Stimulated activated CD8-positive, alpha-beta memory T cell treated with anti-CD3 and anti-CD28 coated beads, Interleukin-15, amount 100 ng/mL, for 24 hours (primary cell): ENCODE data around the gene POR.
"Not testable (repeated sequence)": the region's sequence is repeated elsewhere in the genome, so short reads cannot be mapped to it uniquely, and the experiment has no call there.

Experiments used
- DNase-seq: peaks from one replicate; pipeline ENCODE4 v3.0.0-alpha.2; 2020; ENCODE audit warnings: low read depth

POR gene

DNA sequence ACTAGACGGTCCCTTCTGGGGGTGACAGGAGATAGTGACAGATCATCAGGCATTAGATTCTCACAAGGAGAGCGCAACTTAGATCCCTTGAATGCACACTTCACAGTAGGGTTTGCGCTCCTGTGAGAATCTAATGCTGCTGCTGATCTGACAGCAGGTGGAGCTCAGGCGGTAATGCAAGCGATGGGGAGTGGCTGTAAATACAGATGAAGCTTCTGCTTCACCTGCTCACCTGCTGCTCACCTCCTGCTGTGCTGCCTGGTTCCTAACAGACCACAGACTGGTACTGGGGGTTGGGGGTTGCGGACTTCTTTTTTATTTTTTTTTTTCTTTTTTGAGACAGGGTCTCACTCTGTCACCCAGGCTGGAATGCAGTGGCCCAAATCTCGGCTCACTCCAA, 114.7 kb downstream of the POR start:
- DNase-seq: not testable (repeated sequence)

DNA sequence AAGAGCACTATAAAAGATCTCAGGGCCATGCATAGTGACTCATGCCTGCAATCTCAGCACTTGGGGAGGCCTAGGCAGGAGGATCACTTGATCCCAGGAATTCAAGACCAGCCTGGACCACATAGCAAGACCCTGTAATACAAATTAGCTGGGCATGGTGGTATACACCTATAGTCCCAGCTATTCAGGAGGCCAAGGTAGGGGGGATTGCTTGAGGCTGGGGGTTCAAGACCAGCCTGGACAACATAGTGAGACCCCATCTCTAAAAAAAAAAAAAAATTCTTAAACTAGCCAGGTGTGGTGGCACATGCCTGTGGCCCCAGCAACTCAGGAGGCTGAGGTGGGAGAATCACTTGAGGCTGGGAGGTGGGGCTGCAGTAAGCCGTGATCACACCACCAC, 117.0 kb downstream of the POR start:
- DNase-seq: no peak
